HG03108 (cell line): ENCODE results near the gene CEP41.
A peak's percentile ranks its signal among the peaks of the same experiment; 100 is the strongest.
"Not testable (repeated sequence)": the region's sequence is repeated elsewhere in the genome, so short reads cannot be mapped to it uniquely, and the experiment has no call there.

Experiments used
- ATAC-seq: cut with Tn5 transposase; IDR thresholded peaks from one replicate; pipeline ENCODE4 v1.9.1; 2021; ENCODE audit warnings: moderate library complexity; ENCODE audit not compliant: unreplicated experiment

CEP41 gene

GRCh38 chr7:130461272-130461671, 20.5 kb upstream of the CEP41 start:
- ATAC-seq, result no peak

- ATAC-seq, result peak; percentile 52
These were observed 17.4 kb upstream of the CEP41 start for GRCh38 chr7:130458257-130458656.

GRCh38 chr7:130454959-130455358, 14.1 kb upstream of the CEP41 start:
- no peak for ATAC-seq

GRCh38 chr7:130452951-130453350, 12.1 kb upstream of the CEP41 start:
- ATAC-seq, result no peak

- not testable (repeated sequence) for ATAC-seq
These were observed 10.5 kb upstream of the CEP41 start for GRCh38 chr7:130451344-130451743.

- ATAC-seq, result no peak
These were observed 5.4 kb upstream of the CEP41 start for GRCh38 chr7:130446259-130446658.

GRCh38 chr7:130444751-130445407, 4.1 kb upstream of the CEP41 start:
- no peak for ATAC-seq

- ATAC-seq, result no peak
These were observed 3.4 kb upstream of the CEP41 start for GRCh38 chr7:130444234-130444633.

- ATAC-seq, result no peak
These were observed 1.8 kb upstream of the CEP41 start for GRCh38 chr7:130442601-130443000.

- no peak for ATAC-seq
These were observed 623 bp upstream of the CEP41 start for GRCh38 chr7:130441408-130441869.

- no peak for ATAC-seq
These were observed 4.6 kb downstream of the CEP41 start for GRCh38 chr7:130436253-130436652.

GRCh38 chr7:130435311-130435854, 5.4 kb downstream of the CEP41 start:
- no peak for ATAC-seq

GRCh38 chr7:130433301-130433700, 7.5 kb downstream of the CEP41 start:
- ATAC-seq, result no peak

- ATAC-seq, result no peak
These were observed 7.9 kb downstream of the CEP41 start for GRCh38 chr7:130432886-130433285.

GRCh38 chr7:130430841-130431666, 9.8 kb downstream of the CEP41 start:
- no peak for ATAC-seq

- no peak for ATAC-seq
These were observed 10.7 kb downstream of the CEP41 start for GRCh38 chr7:130430115-130430514.

- ATAC-seq, result no peak
These were observed 11.8 kb downstream of the CEP41 start for GRCh38 chr7:130429019-130429418.

GRCh38 chr7:130426564-130426963, 14.3 kb downstream of the CEP41 start:
- no peak for ATAC-seq

GRCh38 chr7:130425796-130426195, 15.0 kb downstream of the CEP41 start:
- no peak for ATAC-seq

GRCh38 chr7:130423501-130424037, 17.2 kb downstream of the CEP41 start:
- no peak for ATAC-seq

- ATAC-seq, result no peak
These were observed 19.1 kb downstream of the CEP41 start for GRCh38 chr7:130421684-130422083.
